ENCODE measurements around the gene CSDE1.

DNA sequence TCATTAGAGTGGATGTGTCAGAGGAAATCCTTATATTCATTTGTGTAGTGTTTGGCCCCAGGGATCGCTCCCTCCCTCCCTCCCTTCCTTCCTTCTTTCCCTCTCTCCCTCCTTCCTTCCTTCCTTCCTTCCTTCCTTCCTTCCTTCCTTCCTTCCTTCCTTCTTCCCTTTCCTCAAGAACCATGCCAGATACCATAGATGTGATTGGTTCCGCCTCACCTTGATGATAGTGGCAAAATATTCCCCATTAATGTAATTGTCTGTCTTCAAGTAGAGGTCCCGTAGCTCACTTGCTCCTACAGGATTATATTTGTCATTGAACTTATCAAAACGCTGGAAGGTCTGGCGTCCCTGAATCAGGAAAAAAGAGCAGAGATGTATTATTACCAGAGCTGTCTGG, 80.1 kb downstream of the CSDE1 start:
- TF ChIP-seq ZNF274 (IDR thresholded peaks at IDR 0.05; ENCODE audit: low read depth, low read length) (no peak), YY1 (IDR thresholded peaks at IDR 0.05; ENCODE audit: insufficient read depth, insufficient read length) (no peak)
